ENCODE measurements around the gene PGAP1.

Gene PGAP1

GRCh38 chr2:196926562-196927375 lies at the start of gene PGAP1:
TSS of gene PGAP1 (minus strand) at chr2:196926707. CDS start at chr2:196926616, 91 bp downstream.
- in situ Hi-C loops (cut with MboI; ENCODE audit: low sequenced_read_pairs) = no loop called here

- in situ Hi-C loops (cut with MboI; ENCODE audit: low sequenced_read_pairs) = no loop called here
Measured at GRCh38 chr2:196974970-196975369, 48.5 kb upstream of the PGAP1 start.

- in situ Hi-C loops (cut with MboI; ENCODE audit: low sequenced_read_pairs) = no loop called here
Measured at GRCh38 chr2:196971574-196972279, 45.2 kb upstream of the PGAP1 start.

- in situ Hi-C loops (cut with MboI; ENCODE audit: low sequenced_read_pairs) = no loop called here
Measured at GRCh38 chr2:196970099-196970498, 43.6 kb upstream of the PGAP1 start.

GRCh38 chr2:196968516-196968915 lies 42.0 kb upstream of the PGAP1 start:
- in situ Hi-C loops (cut with MboI; ENCODE audit: low sequenced_read_pairs) = no loop called here

- in situ Hi-C loops (cut with MboI; ENCODE audit: low sequenced_read_pairs) = no loop called here
Measured at GRCh38 chr2:196967775-196968174, 41.3 kb upstream of the PGAP1 start.

GRCh38 chr2:196967116-196967515 lies 40.6 kb upstream of the PGAP1 start:
- in situ Hi-C loops (cut with MboI; ENCODE audit: low sequenced_read_pairs) = no loop called here

GRCh38 chr2:196966061-196966460 lies 39.6 kb upstream of the PGAP1 start:
- in situ Hi-C loops (cut with MboI; ENCODE audit: low sequenced_read_pairs) = no loop called here

- in situ Hi-C loops (cut with MboI; ENCODE audit: low sequenced_read_pairs) = no loop called here
Measured at GRCh38 chr2:196965651-196966050, 39.1 kb upstream of the PGAP1 start.

- in situ Hi-C loops (cut with MboI; ENCODE audit: low sequenced_read_pairs) = no loop called here
Measured at GRCh38 chr2:196963961-196964360, 37.5 kb upstream of the PGAP1 start.

GRCh38 chr2:196963043-196963442 lies 36.5 kb upstream of the PGAP1 start:
- in situ Hi-C loops (cut with MboI; ENCODE audit: low sequenced_read_pairs) = no loop called here

GRCh38 chr2:196962325-196962724 lies 35.8 kb upstream of the PGAP1 start:
- in situ Hi-C loops (cut with MboI; ENCODE audit: low sequenced_read_pairs) = no loop called here

- in situ Hi-C loops (cut with MboI; ENCODE audit: low sequenced_read_pairs) = no loop called here
Measured at GRCh38 chr2:196961889-196962288, 35.4 kb upstream of the PGAP1 start.

GRCh38 chr2:196959734-196960338 lies 33.3 kb upstream of the PGAP1 start:
- in situ Hi-C loops (cut with MboI; ENCODE audit: low sequenced_read_pairs) = no loop called here

GRCh38 chr2:196959281-196959680 lies 32.8 kb upstream of the PGAP1 start:
- in situ Hi-C loops (cut with MboI; ENCODE audit: low sequenced_read_pairs) = no loop called here

- in situ Hi-C loops (cut with MboI; ENCODE audit: low sequenced_read_pairs) = no loop called here
Measured at GRCh38 chr2:196957881-196958525, 31.5 kb upstream of the PGAP1 start.

GRCh38 chr2:196957442-196957841 lies 30.9 kb upstream of the PGAP1 start:
- in situ Hi-C loops (cut with MboI; ENCODE audit: low sequenced_read_pairs) = no loop called here

- in situ Hi-C loops (cut with MboI; ENCODE audit: low sequenced_read_pairs) = no loop called here
Measured at GRCh38 chr2:196956069-196956468, 29.6 kb upstream of the PGAP1 start.

GRCh38 chr2:196955036-196955435 lies 28.5 kb upstream of the PGAP1 start:
- in situ Hi-C loops (cut with MboI; ENCODE audit: low sequenced_read_pairs) = no loop called here

GRCh38 chr2:196954001-196954400 lies 27.5 kb upstream of the PGAP1 start:
- in situ Hi-C loops (cut with MboI; ENCODE audit: low sequenced_read_pairs) = no loop called here

GRCh38 chr2:196952936-196953335 lies 26.4 kb upstream of the PGAP1 start:
- in situ Hi-C loops (cut with MboI; ENCODE audit: low sequenced_read_pairs) = no loop called here
